Activated CD4-positive, alpha-beta memory T cell treated with anti-CD3 and anti-CD28 coated beads, Interleukin-2, amount 10 ng/mL, durations not matched to agents 7 days and 5 days (primary cell): Measurements from ENCODE around the gene SNAI3. TPM values are rescaled to one million over a fixed set of nuclear protein-coding genes. Genes with fewer than 3 reads are reported as not detected.

Experiments
- CTCF ChIA-PET: fragments of 350-600 bp; sonication (Branson Sonifier 250); formaldehyde crosslinking; loops from one replicate; lab custom pipeline; 2021; ENCODE audit warnings: antibody characterized with exemption, inconsistent platforms; lab: Charles Lee
- POLR2A ChIA-PET: fragments of 350-600 bp; sonication (Branson Sonifier 250); formaldehyde crosslinking; loops from one replicate; lab custom pipeline; 2021; ENCODE audit warnings: antibody characterized with exemption; lab: Charles Lee
- DNase-seq: peaks from one replicate; pipeline ENCODE4 v3.0.0-alpha.2; 2020
- H3K27ac Mint-ChIP-seq: one replicate; pipeline ENCODE4 v1.8.0; 2021; ENCODE audit warnings: mild to moderate bottlenecking, mixed read lengths
- H3K27me3 Mint-ChIP-seq: one replicate; pipeline ENCODE4 v1.8.0; 2021; ENCODE audit warnings: mixed read lengths
- H3K36me3 Mint-ChIP-seq: one replicate; pipeline ENCODE4 v1.8.0; 2021; ENCODE audit warnings: low read depth, mixed read lengths
- H3K4me1 Mint-ChIP-seq: one replicate; pipeline ENCODE4 v1.8.0; 2021; ENCODE audit warnings: mixed read lengths
- H3K4me3 Mint-ChIP-seq: one replicate; pipeline ENCODE4 v1.8.0; 2021; ENCODE audit warnings: mild to moderate bottlenecking, mixed read lengths
- H3K9me3 Mint-ChIP-seq: one replicate; pipeline ENCODE4 v1.8.0; 2021; ENCODE audit warnings: mixed read lengths
- total RNA-seq, 2 experiments: library from RNA; stranded (reverse); gene quantifications; one replicate each; pipeline ENCODE4 v1.2.3, GENCODE V29; 2021

SNAI3 gene
- total RNA-seq, 2 experiments from 2014 or later, result 16.5 to 16.6 TPM

- peak overlapping the region; percentile 98 for H3K27ac Mint-ChIP-seq
- no peaks in the 10 kb centered on the region for H3K9me3 Mint-ChIP-seq
- no peak for DNase-seq
- ChIA-PET POLR2A (interaction anchor here (0.9 to 8.1 kb wide), 18 partner anchors 8 to 129 kb away, joined by 3 to 91 read pairs (median 13); partner anchors contain the start of genes APRT, CDT1, CYBA and MVD), CTCF (interaction anchor here (0.5 to 5.6 kb wide), 5 partner anchors 9 to 81 kb away, joined by 3 to 26 read pairs (median 5); no protein-coding TSS in a partner anchor)
- H3K36me3 Mint-ChIP-seq, result peaks cover 59% of the 10 kb centered on the region
- H3K27me3 Mint-ChIP-seq, result no peaks in the 10 kb centered on the region
- peaks cover 63% of the 10 kb centered on the region for H3K4me1 Mint-ChIP-seq
- peak overlapping the region; percentile 95 for H3K4me3 Mint-ChIP-seq
These were observed 14.0 kb upstream of the SNAI3 start for GRCh38 chr16:88700322-88700635.

GRCh38 chr16:88699180-88699579 lies 12.9 kb upstream of the SNAI3 start:
- ChIA-PET POLR2A (interaction anchor here (6.9 kb wide), 1 partner anchor 83 kb away, joined by 91 read pairs; the partner anchor contains the start of gene PIEZO1), CTCF (no interaction called here)
- Mint-ChIP-seq H3K36me3 (peaks cover 58% of the 10 kb centered on the region), H3K9me3 (no peaks in the 10 kb centered on the region), H3K4me1 (peaks cover 61% of the 10 kb centered on the region), H3K27ac (no peak overlapping the region), H3K27me3 (no peaks in the 10 kb centered on the region), H3K4me3 (no peak overlapping the region)
- DNase-seq, result no peak

- peaks cover 55% of the 10 kb centered on the region for H3K36me3 Mint-ChIP-seq
- H3K9me3 Mint-ChIP-seq, result no peaks in the 10 kb centered on the region
- ChIA-PET POLR2A (interaction anchor here (1.7 kb wide), 1 partner anchor 11 kb away, joined by 4 read pairs; no protein-coding TSS in a partner anchor), CTCF (interaction anchor here (0.8 kb wide), 1 partner anchor 39 kb away, joined by 3 read pairs; no protein-coding TSS in a partner anchor)
- no peak overlapping the region for H3K4me3 Mint-ChIP-seq
- no peaks in the 10 kb centered on the region for H3K27me3 Mint-ChIP-seq
- H3K27ac Mint-ChIP-seq, result peak overlapping the region; percentile 21
- H3K4me1 Mint-ChIP-seq, result peaks cover 60% of the 10 kb centered on the region
- DNase-seq, result no peak
These were observed 12.3 kb upstream of the SNAI3 start for GRCh38 chr16:88698646-88699045.

GRCh38 chr16:88697831-88698615 lies 11.7 kb upstream of the SNAI3 start:
- ChIA-PET CTCF (interaction anchor here (0.8 kb wide), 1 partner anchor 39 kb away, joined by 3 read pairs; no protein-coding TSS in a partner anchor), POLR2A (interaction anchor here (1.7 kb wide), 1 partner anchor 11 kb away, joined by 4 read pairs; no protein-coding TSS in a partner anchor)
- H3K4me1 Mint-ChIP-seq, result peaks cover 60% of the 10 kb centered on the region
- no peaks in the 10 kb centered on the region for H3K27me3 Mint-ChIP-seq
- H3K9me3 Mint-ChIP-seq, result no peaks in the 10 kb centered on the region
- H3K36me3 Mint-ChIP-seq, result peaks cover 51% of the 10 kb centered on the region
- no peak for DNase-seq
- no peak overlapping the region for H3K4me3 Mint-ChIP-seq
- peak overlapping the region; percentile 21 for H3K27ac Mint-ChIP-seq

GRCh38 chr16:88697116-88697830 lies 11.0 kb upstream of the SNAI3 start:
- no peak for DNase-seq
- no peak overlapping the region for H3K4me3 Mint-ChIP-seq
- ChIA-PET POLR2A (interaction anchor here (1.2 to 1.7 kb wide), 2 partner anchors 10 to 12 kb away, joined by 3 to 4 read pairs; no protein-coding TSS in a partner anchor), CTCF (no interaction called here)
- H3K36me3 Mint-ChIP-seq, result peaks cover 43% of the 10 kb centered on the region
- H3K9me3 Mint-ChIP-seq, result no peaks in the 10 kb centered on the region
- H3K4me1 Mint-ChIP-seq, result peaks cover 60% of the 10 kb centered on the region
- H3K27ac Mint-ChIP-seq, result no peak overlapping the region
- H3K27me3 Mint-ChIP-seq, result no peaks in the 10 kb centered on the region

- CTCF ChIA-PET, result no interaction called here
- Mint-ChIP-seq H3K27me3 (no peaks in the 10 kb centered on the region), H3K27ac (peak overlapping the region; percentile 16), H3K36me3 (peaks cover 35% of the 10 kb centered on the region), H3K4me1 (peaks cover 60% of the 10 kb centered on the region), H3K4me3 (no peak overlapping the region), H3K9me3 (no peaks in the 10 kb centered on the region)
- DNase-seq, result no peak
- POLR2A ChIA-PET, result interaction anchor here (0.7 to 1.2 kb wide), 2 partner anchors 11 to 24 kb away, joined by 3 read pairs; no protein-coding TSS in a partner anchor
These were observed 10.1 kb upstream of the SNAI3 start for GRCh38 chr16:88696441-88696840.

- no peaks in the 10 kb centered on the region for H3K9me3 Mint-ChIP-seq
- H3K4me3 Mint-ChIP-seq, result no peak overlapping the region
- H3K36me3 Mint-ChIP-seq, result peaks cover 30% of the 10 kb centered on the region
- POLR2A ChIA-PET, result interaction anchor here (0.8 kb wide), 1 partner anchor 115 kb away, joined by 3 read pairs; no protein-coding TSS in a partner anchor
- H3K27me3 Mint-ChIP-seq, result no peaks in the 10 kb centered on the region
- H3K4me1 Mint-ChIP-seq, result peaks cover 62% of the 10 kb centered on the region
- H3K27ac Mint-ChIP-seq, result peak overlapping the region; percentile 62
- no peak for DNase-seq
- CTCF ChIA-PET, result no interaction called here
These were observed 9.4 kb upstream of the SNAI3 start for GRCh38 chr16:88695753-88696152.

- POLR2A ChIA-PET, result interaction anchor here (0.8 kb wide), 1 partner anchor 115 kb away, joined by 3 read pairs; no protein-coding TSS in a partner anchor
- no peaks in the 10 kb centered on the region for H3K27me3 Mint-ChIP-seq
- no peak overlapping the region for H3K4me3 Mint-ChIP-seq
- no peak for DNase-seq
- H3K4me1 Mint-ChIP-seq, result peaks cover 62% of the 10 kb centered on the region
- H3K27ac Mint-ChIP-seq, result peak overlapping the region; percentile 62
- H3K9me3 Mint-ChIP-seq, result no peaks in the 10 kb centered on the region
- CTCF ChIA-PET, result no interaction called here
- H3K36me3 Mint-ChIP-seq, result peaks cover 25% of the 10 kb centered on the region
These were observed 8.9 kb upstream of the SNAI3 start for GRCh38 chr16:88695218-88695617.

GRCh38 chr16:88694221-88695087 lies 8.1 kb upstream of the SNAI3 start:
- Mint-ChIP-seq H3K4me1 (peaks cover 60% of the 10 kb centered on the region), H3K9me3 (no peaks in the 10 kb centered on the region), H3K4me3 (no peak overlapping the region), H3K27me3 (no peaks in the 10 kb centered on the region), H3K27ac (peak overlapping the region; percentile 54), H3K36me3 (peaks cover 18% of the 10 kb centered on the region)
- DNase-seq, result no peak
- ChIA-PET POLR2A (interaction anchor here (0.7 to 5.8 kb wide), 2 partner anchors 8 to 118 kb away, joined by 3 to 77 read pairs; partner anchors contain the start of genes CTU2 and RNF166), CTCF (interaction anchor here (0.9 to 1.4 kb wide), 2 partner anchors 9 to 58 kb away, joined by 3 read pairs; no protein-coding TSS in a partner anchor)

- peaks cover 16% of the 10 kb centered on the region for H3K36me3 Mint-ChIP-seq
- CTCF ChIA-PET, result interaction anchor here (0.9 to 1.4 kb wide), 2 partner anchors 8 to 57 kb away, joined by 3 read pairs; no protein-coding TSS in a partner anchor
These were observed 7.3 kb upstream of the SNAI3 start for GRCh38 chr16:88693420-88694177.

GRCh38 chr16:88692861-88693260 lies 6.6 kb upstream of the SNAI3 start:
- DNase-seq, result peak; percentile 33
- peaks cover 61% of the 10 kb centered on the region for H3K4me1 Mint-ChIP-seq
- ChIA-PET POLR2A (interaction anchor here (0.7 to 5.8 kb wide), 4 partner anchors 10 to 54 kb away, joined by 3 to 77 read pairs (median 6); partner anchors contain the start of genes CTU2, MVD and RNF166), CTCF (interaction anchor here (1.4 kb wide), 1 partner anchor 56 kb away, joined by 3 read pairs; no protein-coding TSS in a partner anchor)
- H3K27me3 Mint-ChIP-seq, result no peaks in the 10 kb centered on the region
- H3K36me3 Mint-ChIP-seq, result peaks cover 9% of the 10 kb centered on the region
- H3K9me3 Mint-ChIP-seq, result no peaks in the 10 kb centered on the region
- peak overlapping the region; percentile 92 for H3K27ac Mint-ChIP-seq
- H3K4me3 Mint-ChIP-seq, result peak overlapping the region; percentile 60

More at GRCh38 chr16:88693420-88694177, 7.3 kb upstream of the SNAI3 start:
- Mint-ChIP-seq H3K4me3 (no peak overlapping the region), H3K9me3 (no peaks in the 10 kb centered on the region), H3K4me1 (peaks cover 62% of the 10 kb centered on the region), H3K27me3 (no peaks in the 10 kb centered on the region), H3K27ac (peak overlapping the region; percentile 44)
- no peak for DNase-seq
- POLR2A ChIA-PET, result interaction anchor here (0.7 to 5.8 kb wide), 3 partner anchors 9 to 119 kb away, joined by 3 to 77 read pairs (median 8); partner anchors contain the start of genes CTU2 and RNF166
